Heart left ventricle (tissue), 13 donors: Measurements from ENCODE around the gene SLC39A11.
"Not testable (repeated sequence)": the region's sequence is repeated elsewhere in the genome, so short reads cannot be mapped to it uniquely, and the experiment has no call there.

Source experiments
- POLR2A ChIP-seq, 2 donors: fragments of 450-650 bp; IDR thresholded peaks; one replicate each; pipeline ENCODE4 v1.6.1; 2017; ENCODE audit warnings: antibody characterized with exemption in 2 of 2, mild to moderate bottlenecking in 2 of 2, moderate library complexity in 2 of 2
- TF ChIP-seq, protein P1 (sequence below), 12 donors: fragments of 200-600 bp; sonication (generic) in 4 of 12; IDR thresholded peaks; one replicate each; pipeline versions ENCODE4 v1.5.0 to v1.8.0; 2018 to 2022; ENCODE audit warnings: antibody characterized with exemption in 12 of 12, mild to moderate bottlenecking in 5 of 12
- donor health status: ischemic (EF 13 %, LVEDD 7.1; RV severe dilation, severe dysfunction).
- donor health status: DM: no; HTN: yes; CAD: no.
- donor health status: DM: no; HTN: no; CAD: no.
- donor health status: ischemic (EF 25% LVEDD 6.9; RV normal size, moderate dysfunction).
- donor health status: ischemic (EF 25% LVEDD 5.7; RV mildly dilated, moderate dysfunction).
- donor health status: ischemic (EF 35%, LVEDD 5.7; RV mildly dilated, moderate dysfunction).
- donor health status: nonischemic (EF 11% LVEDD 7.7; RV severe dilation, severe dysfunction).
- donor health status: DM: yes; HTN: yes; CAD: no.
- donor health status: PGD.
- donor health status: ischemic (EF 29% LVEDD 5.4; RV normal size, mild dysfunction).
- donor health status: nonischemic (EF 23%, LVEDD 6.1; RV moderate dilation, normal function).

DNA sequence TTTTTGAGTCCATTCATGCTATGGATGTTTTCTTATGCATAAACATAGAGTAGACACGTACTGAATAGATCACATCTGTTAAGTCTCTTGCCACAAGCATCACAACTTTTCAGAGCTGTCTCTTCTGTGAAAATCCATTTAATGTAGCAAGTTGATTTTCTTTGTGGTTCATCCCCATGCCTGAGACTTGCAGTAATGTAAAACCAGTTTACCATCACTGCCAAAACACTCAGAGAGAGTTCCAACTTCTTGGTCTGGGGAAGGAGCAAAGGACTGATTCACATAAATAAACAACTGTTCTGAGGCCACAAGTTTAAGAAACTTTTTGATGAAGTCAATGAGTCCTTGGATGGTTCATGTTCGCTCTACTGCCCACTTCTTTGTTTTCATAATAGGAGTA, 24.8 kb downstream of the SLC39A11 start:
- TF ChIP-seq, protein P1, sequence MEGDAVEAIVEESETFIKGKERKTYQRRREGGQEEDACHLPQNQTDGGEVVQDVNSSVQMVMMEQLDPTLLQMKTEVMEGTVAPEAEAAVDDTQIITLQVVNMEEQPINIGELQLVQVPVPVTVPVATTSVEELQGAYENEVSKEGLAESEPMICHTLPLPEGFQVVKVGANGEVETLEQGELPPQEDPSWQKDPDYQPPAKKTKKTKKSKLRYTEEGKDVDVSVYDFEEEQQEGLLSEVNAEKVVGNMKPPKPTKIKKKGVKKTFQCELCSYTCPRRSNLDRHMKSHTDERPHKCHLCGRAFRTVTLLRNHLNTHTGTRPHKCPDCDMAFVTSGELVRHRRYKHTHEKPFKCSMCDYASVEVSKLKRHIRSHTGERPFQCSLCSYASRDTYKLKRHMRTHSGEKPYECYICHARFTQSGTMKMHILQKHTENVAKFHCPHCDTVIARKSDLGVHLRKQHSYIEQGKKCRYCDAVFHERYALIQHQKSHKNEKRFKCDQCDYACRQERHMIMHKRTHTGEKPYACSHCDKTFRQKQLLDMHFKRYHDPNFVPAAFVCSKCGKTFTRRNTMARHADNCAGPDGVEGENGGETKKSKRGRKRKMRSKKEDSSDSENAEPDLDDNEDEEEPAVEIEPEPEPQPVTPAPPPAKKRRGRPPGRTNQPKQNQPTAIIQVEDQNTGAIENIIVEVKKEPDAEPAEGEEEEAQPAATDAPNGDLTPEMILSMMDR (IDR thresholded peaks at IDR 0.05): not testable (repeated sequence)
- TF ChIP-seq POLR2A (IDR thresholded peaks at IDR 0.05): not testable (repeated sequence)
